ENCODE results near the gene COX6A1.

Gene COX6A1

GRCh38 chr12:120468325-120468820, 30.5 kb downstream of the COX6A1 start:
- Histone ChIP-seq H2BK5ac (ENCODE audit: low read length) (peak overlapping the region; percentile 98), H3K27me3 (ENCODE audit: control insufficient read depth in 3 of 3, insufficient read depth in 3 of 3, low read depth in 1 of 3, low read length in 3 of 3) (no peaks in the 10 kb centered on the region), H3K4me3 (ENCODE audit: low read length in 2 of 2) (peak overlapping the region; percentile 96 to 99), H3K4me2 (ENCODE audit: insufficient read depth, low read length, poor library complexity, severe bottlenecking) (peak overlapping the region; percentile 68), H3K14ac (ENCODE audit: low read length) (no peak overlapping the region), H2AFZ (ENCODE audit: low read length) (peak overlapping the region; percentile 96), H2AK5ac (ENCODE audit: low read depth, low read length) (peak overlapping the region; percentile 99), H3K79me1 (ENCODE audit: low read depth, low read length) (peaks cover 5% of the 10 kb centered on the region), H3K4me1 (ENCODE audit: control insufficient read depth in 2 of 2, insufficient read depth in 1 of 2, low read depth in 1 of 2, low read length in 2 of 2) (peaks cover 2 to 10% of the 10 kb centered on the region in 2 donors), H3K4ac (ENCODE audit: low read length) (no peak overlapping the region), H3K23ac (ENCODE audit: low read depth, low read length, poor library complexity) (no peak overlapping the region), H3K9me3 (replicated peaks in 1 of 2; ENCODE audit: control insufficient read depth in 2 of 2, insufficient read depth in 1 of 2, low read depth in 1 of 2, low read length in 2 of 2) (no peaks in the 10 kb centered on the region), H3K18ac (ENCODE audit: low read length) (no peak overlapping the region), H3K27ac (replicated peaks; ENCODE audit: low read length) (peak overlapping the region; percentile 95), H4K91ac (ENCODE audit: low read depth, low read length, poor library complexity) (no peak overlapping the region), H2BK12ac (ENCODE audit: low read length) (no peak overlapping the region), H3K36me3 (replicated peaks in 1 of 2; ENCODE audit: control insufficient read depth in 2 of 2, insufficient read depth in 2 of 2, low read length in 2 of 2) (peaks cover 25 to 44% of the 10 kb centered on the region in 2 donors), H3K9ac (ENCODE audit: low read depth, low read length, poor library complexity) (peak overlapping the region; percentile 83), H2BK120ac (ENCODE audit: low read depth, low read length) (no peak overlapping the region), H2BK15ac (ENCODE audit: low read length) (no peak overlapping the region), H4K8ac (ENCODE audit: low read depth, low read length) (no peak overlapping the region)
- no CpG with 5 or more reads among the region's 23 CpGs for whole genome bisulfite sequencing, 2 donors (ENCODE audit: extremely low coverage in 2 of 2, insufficient read length in 2 of 2, insufficient replicate concordance in 1 of 2)
- peak; percentile 31 for DNase-seq (ENCODE audit: low spot score)

- peaks cover 3% of the 10 kb centered on the region for H3K79me1 ChIP-seq (ENCODE audit: low read depth, low read length)
- H2AFZ ChIP-seq (ENCODE audit: low read length) = peak overlapping the region; percentile 96
- peak overlapping the region; percentile 100 for H3K9ac ChIP-seq (ENCODE audit: low read depth, low read length, poor library complexity)
- no peaks in the 10 kb centered on the region for H3K27me3 ChIP-seq (ENCODE audit: control insufficient read depth in 3 of 3, insufficient read depth in 3 of 3, low read depth in 1 of 3, low read length in 3 of 3)
- peak; percentile 40 for DNase-seq (ENCODE audit: low spot score)
- no peak overlapping the region for H2BK120ac ChIP-seq (ENCODE audit: low read depth, low read length)
- H2BK12ac ChIP-seq (ENCODE audit: low read length) = peak overlapping the region; percentile 94
- peak overlapping the region; percentile 77 for H4K91ac ChIP-seq (ENCODE audit: low read depth, low read length, poor library complexity)
- H2AK5ac ChIP-seq (ENCODE audit: low read depth, low read length) = peak overlapping the region; percentile 99
- peak overlapping the region; percentile 91 for H3K4ac ChIP-seq (ENCODE audit: low read length)
- peaks cover 19 to 39% of the 10 kb centered on the region in 2 donors for H3K36me3 ChIP-seq (replicated peaks in 1 of 2; ENCODE audit: control insufficient read depth in 2 of 2, insufficient read depth in 2 of 2, low read length in 2 of 2)
- H3K14ac ChIP-seq (ENCODE audit: low read length) = peak overlapping the region; percentile 73
- peaks cover 2 to 10% of the 10 kb centered on the region in 2 donors for H3K4me1 ChIP-seq (ENCODE audit: control insufficient read depth in 2 of 2, insufficient read depth in 1 of 2, low read depth in 1 of 2, low read length in 2 of 2)
- WGBS, 2 donors (ENCODE audit: extremely low coverage in 2 of 2, insufficient read length in 2 of 2, insufficient replicate concordance in 1 of 2) = no CpG with 5 or more reads among the region's 57 CpGs
- H4K8ac ChIP-seq (ENCODE audit: low read depth, low read length) = peak overlapping the region; percentile 100
- H3K4me3 ChIP-seq (ENCODE audit: low read length in 2 of 2) = peak overlapping the region; percentile 96 to 99
- H2BK15ac ChIP-seq (ENCODE audit: low read length) = no peak overlapping the region
- H3K18ac ChIP-seq (ENCODE audit: low read length) = peak overlapping the region; percentile 100
- peak overlapping the region; percentile 68 for H3K4me2 ChIP-seq (ENCODE audit: insufficient read depth, low read length, poor library complexity, severe bottlenecking)
- H3K23ac ChIP-seq (ENCODE audit: low read depth, low read length, poor library complexity) = peak overlapping the region; percentile 100
- peak overlapping the region; percentile 98 for H2BK5ac ChIP-seq (ENCODE audit: low read length)
- H3K27ac ChIP-seq (replicated peaks; ENCODE audit: low read length) = peak overlapping the region; percentile 95
- no peaks in the 10 kb centered on the region for H3K9me3 ChIP-seq (replicated peaks in 1 of 2; ENCODE audit: control insufficient read depth in 2 of 2, insufficient read depth in 1 of 2, low read depth in 1 of 2, low read length in 2 of 2)
Measured at GRCh38 chr12:120468821-120469449, 31.0 kb downstream of the COX6A1 start.

GRCh38 chr12:120469450-120470149, 31.7 kb downstream of the COX6A1 start, which contains the start of gene SRSF9:
TSS of gene SRSF9 (minus strand) at chr12:120469748. CDS start at chr12:120469609, 139 bp downstream.
- Histone ChIP-seq H3K9ac (ENCODE audit: low read depth, low read length, poor library complexity) (peak within 1 kb of the TSS; percentile 100), H4K8ac (ENCODE audit: low read depth, low read length) (peak within 1 kb of the TSS; percentile 100), H3K14ac (ENCODE audit: low read length) (peak within 1 kb of the TSS; percentile 90), H2BK120ac (ENCODE audit: low read depth, low read length) (no peak within 1 kb of the TSS), H2BK5ac (ENCODE audit: low read length) (peak within 1 kb of the TSS; percentile 98), H2AK5ac (ENCODE audit: low read depth, low read length) (peak within 1 kb of the TSS; percentile 99), H3K18ac (ENCODE audit: low read length) (peak within 1 kb of the TSS; percentile 100), H2AFZ (ENCODE audit: low read length) (peak within 1 kb of the TSS; percentile 96), H3K4me1 (ENCODE audit: control insufficient read depth in 2 of 2, insufficient read depth in 1 of 2, low read depth in 1 of 2, low read length in 2 of 2) (peaks cover 2 to 12% of the 10 kb centered on the region in 2 donors), H3K36me3 (replicated peaks in 1 of 2; ENCODE audit: control insufficient read depth in 2 of 2, insufficient read depth in 2 of 2, low read length in 2 of 2) (peaks cover 15 to 32% of the 10 kb centered on the region in 2 donors), H3K9me3 (replicated peaks in 1 of 2; ENCODE audit: control insufficient read depth in 2 of 2, insufficient read depth in 1 of 2, low read depth in 1 of 2, low read length in 2 of 2) (no peaks in the 10 kb centered on the region), H3K27ac (replicated peaks; ENCODE audit: low read length) (peak within 1 kb of the TSS; percentile 95), H3K23ac (ENCODE audit: low read depth, low read length, poor library complexity) (peak within 1 kb of the TSS; percentile 100), H3K4me2 (ENCODE audit: insufficient read depth, low read length, poor library complexity, severe bottlenecking) (peak within 1 kb of the TSS; percentile 74), H3K4ac (ENCODE audit: low read length) (peak within 1 kb of the TSS; percentile 91), H2BK12ac (ENCODE audit: low read length) (peak within 1 kb of the TSS; percentile 94), H3K79me1 (ENCODE audit: low read depth, low read length) (peaks cover 3% of the 10 kb centered on the region), H2BK15ac (ENCODE audit: low read length) (no peak within 1 kb of the TSS), H3K27me3 (ENCODE audit: control insufficient read depth in 3 of 3, insufficient read depth in 3 of 3, low read depth in 1 of 3, low read length in 3 of 3) (peaks cover 0 to under 1% (median 0%) of the 10 kb centered on the region in 3 experiments), H3K4me3 (ENCODE audit: low read length in 2 of 2) (peak within 1 kb of the TSS; percentile 96 to 99), H4K91ac (ENCODE audit: low read depth, low read length, poor library complexity) (peak within 1 kb of the TSS; percentile 77)
- WGBS, 2 donors (ENCODE audit: extremely low coverage in 2 of 2, insufficient read length in 2 of 2, insufficient replicate concordance in 1 of 2) = no CpG with 5 or more reads among the region's 88 CpGs
- peak; percentile 96 for DNase-seq (ENCODE audit: low spot score)

All from neuronal stem cell (in vitro differentiated cells).